Memory B cell (primary cell): ENCODE results near the gene PRG2.

Source experiments
- ATAC-seq: fragments of 150-1000 bp; cut with Tn5 transposase; 2 replicates; pipeline ENCODE4 v1.10.0; 2021; ENCODE audit warnings: low read depth, mild to moderate bottlenecking, moderate library complexity
- DNase-seq, 2 donors: peaks; one replicate each; pipeline ENCODE4 v3.0.0; 2022; ENCODE audit warnings: low spot score in 2 of 2
- H3K27ac Mint-ChIP-seq: one replicate; pipeline ENCODE4 v1.8.0; 2022; ENCODE audit warnings: mild to moderate bottlenecking, moderate library complexity, mixed read lengths
- H3K27me3 Mint-ChIP-seq: one replicate; pipeline ENCODE4 v1.8.0; 2022; ENCODE audit warnings: mixed read lengths
- H3K36me3 Mint-ChIP-seq: one replicate; pipeline ENCODE4 v1.8.0; 2022; ENCODE audit warnings: mild to moderate bottlenecking, mixed read lengths
- H3K4me1 Mint-ChIP-seq: one replicate; pipeline ENCODE4 v1.8.0; 2022; ENCODE audit warnings: mixed read lengths
- H3K4me3 Mint-ChIP-seq: one replicate; pipeline ENCODE4 v1.8.0; 2022; ENCODE audit warnings: mild to moderate bottlenecking, moderate library complexity, mixed read lengths
- H3K9me3 Mint-ChIP-seq: one replicate; pipeline ENCODE4 v1.8.0; 2022; ENCODE audit warnings: mixed read lengths

Gene PRG2

GRCh38 chr11:57390535-57390934 lies at the start of gene PRG2:
Gene PRG2, minus strand, starts transcription at chr11:57390650. Its CDS starts 706 bp downstream, at chr11:57389944.
- no peaks in the 10 kb centered on the region for H3K4me1 Mint-ChIP-seq
- H3K9me3 Mint-ChIP-seq = no peaks in the 10 kb centered on the region
- no peaks in the 10 kb centered on the region for H3K36me3 Mint-ChIP-seq
- DNase-seq (no peak), ATAC-seq (no peak)
- peaks cover 2% of the 10 kb centered on the region for H3K27me3 Mint-ChIP-seq
- no peak within 1 kb of the TSS for H3K4me3 Mint-ChIP-seq
- no peak within 1 kb of the TSS for H3K27ac Mint-ChIP-seq

GRCh38 chr11:57439786-57440185 lies 49.3 kb upstream of the PRG2 start:
- no peak overlapping the region for H3K4me3 Mint-ChIP-seq
- ATAC-seq = no peak
- no peaks in the 10 kb centered on the region for H3K36me3 Mint-ChIP-seq
- H3K9me3 Mint-ChIP-seq = no peaks in the 10 kb centered on the region
- H3K27ac Mint-ChIP-seq = no peak overlapping the region
- H3K27me3 Mint-ChIP-seq = peaks cover 3% of the 10 kb centered on the region
- H3K4me1 Mint-ChIP-seq = no peaks in the 10 kb centered on the region
- DNase-seq = no peak

GRCh38 chr11:57438345-57439285 lies 48.2 kb upstream of the PRG2 start:
- Mint-ChIP-seq H3K4me3 (no peak overlapping the region), H3K9me3 (no peaks in the 10 kb centered on the region), H3K36me3 (no peaks in the 10 kb centered on the region), H3K27me3 (no peaks in the 10 kb centered on the region), H3K27ac (no peak overlapping the region), H3K4me1 (no peaks in the 10 kb centered on the region)
- no peak for DNase-seq
- ATAC-seq = no peak

- H3K9me3 Mint-ChIP-seq = no peaks in the 10 kb centered on the region
- no peak for ATAC-seq
- no peaks in the 10 kb centered on the region for H3K36me3 Mint-ChIP-seq
- H3K27me3 Mint-ChIP-seq = no peaks in the 10 kb centered on the region
- no peaks in the 10 kb centered on the region for H3K4me1 Mint-ChIP-seq
- H3K4me3 Mint-ChIP-seq = no peak overlapping the region
- DNase-seq = no peak
- no peak overlapping the region for H3K27ac Mint-ChIP-seq
These were observed 45.6 kb upstream of the PRG2 start for GRCh38 chr11:57436031-57436430.

GRCh38 chr11:57434640-57435546 lies 44.4 kb upstream of the PRG2 start:
- no peaks in the 10 kb centered on the region for H3K4me1 Mint-ChIP-seq
- H3K27ac Mint-ChIP-seq = no peak overlapping the region
- no peak for DNase-seq
- H3K9me3 Mint-ChIP-seq = no peaks in the 10 kb centered on the region
- ATAC-seq = no peak
- no peak overlapping the region for H3K4me3 Mint-ChIP-seq
- no peaks in the 10 kb centered on the region for H3K27me3 Mint-ChIP-seq
- H3K36me3 Mint-ChIP-seq = no peaks in the 10 kb centered on the region

- Mint-ChIP-seq H3K27me3 (no peaks in the 10 kb centered on the region), H3K4me3 (no peak overlapping the region), H3K27ac (no peak overlapping the region), H3K4me1 (no peaks in the 10 kb centered on the region), H3K9me3 (no peaks in the 10 kb centered on the region), H3K36me3 (no peaks in the 10 kb centered on the region)
- ATAC-seq = no peak
- DNase-seq = no peak
These were observed 42.3 kb upstream of the PRG2 start for GRCh38 chr11:57432714-57433163.

- no peak for ATAC-seq
- H3K9me3 Mint-ChIP-seq = no peaks in the 10 kb centered on the region
- DNase-seq = no peak
- peaks cover 4% of the 10 kb centered on the region for H3K4me1 Mint-ChIP-seq
- no peaks in the 10 kb centered on the region for H3K27me3 Mint-ChIP-seq
- H3K27ac Mint-ChIP-seq = no peak overlapping the region
- no peak overlapping the region for H3K4me3 Mint-ChIP-seq
- H3K36me3 Mint-ChIP-seq = peaks cover under 1% of the 10 kb centered on the region
These were observed 41.7 kb upstream of the PRG2 start for GRCh38 chr11:57432149-57432561.

- ATAC-seq (no peak), DNase-seq (no peak)
- Mint-ChIP-seq H3K27me3 (no peaks in the 10 kb centered on the region), H3K27ac (no peak overlapping the region), H3K36me3 (peaks cover 2% of the 10 kb centered on the region), H3K4me3 (no peak overlapping the region), H3K4me1 (peaks cover 14% of the 10 kb centered on the region), H3K9me3 (no peaks in the 10 kb centered on the region)
These were observed 40.5 kb upstream of the PRG2 start for GRCh38 chr11:57430952-57431351.

GRCh38 chr11:57429946-57430345 lies 39.5 kb upstream of the PRG2 start:
- H3K9me3 Mint-ChIP-seq = no peaks in the 10 kb centered on the region
- ATAC-seq = no peak
- no peak overlapping the region for H3K27ac Mint-ChIP-seq
- H3K36me3 Mint-ChIP-seq = peaks cover 2% of the 10 kb centered on the region
- H3K4me1 Mint-ChIP-seq = peaks cover 20% of the 10 kb centered on the region
- no peak for DNase-seq
- H3K4me3 Mint-ChIP-seq = no peak overlapping the region
- no peaks in the 10 kb centered on the region for H3K27me3 Mint-ChIP-seq

GRCh38 chr11:57428643-57429042 lies 38.2 kb upstream of the PRG2 start:
- Mint-ChIP-seq H3K4me1 (peaks cover 27% of the 10 kb centered on the region), H3K36me3 (peaks cover 2% of the 10 kb centered on the region), H3K27me3 (no peaks in the 10 kb centered on the region), H3K27ac (no peak overlapping the region), H3K4me3 (no peak overlapping the region), H3K9me3 (no peaks in the 10 kb centered on the region)
- DNase-seq = no peak
- no peak for ATAC-seq

- H3K27me3 Mint-ChIP-seq = no peaks in the 10 kb centered on the region
- DNase-seq (no peak), ATAC-seq (no peak)
- peaks cover 27% of the 10 kb centered on the region for H3K4me1 Mint-ChIP-seq
- no peaks in the 10 kb centered on the region for H3K9me3 Mint-ChIP-seq
- peaks cover 5% of the 10 kb centered on the region for H3K36me3 Mint-ChIP-seq
- peak overlapping the region; percentile 99 for H3K4me3 Mint-ChIP-seq
- H3K27ac Mint-ChIP-seq = peak overlapping the region; percentile 97
These were observed 37.3 kb upstream of the PRG2 start for GRCh38 chr11:57427727-57428082.

GRCh38 chr11:57426929-57427726 lies 36.7 kb upstream of the PRG2 start, which contains the start of gene SLC43A3:
Gene SLC43A3, minus strand, starts transcription at chr11:57427121. Its CDS starts 949 bp downstream, at chr11:57426172.
- H3K4me3 Mint-ChIP-seq = peak within 1 kb of the TSS; percentile 99
- H3K27ac Mint-ChIP-seq = peak within 1 kb of the TSS; percentile 97
- ATAC-seq (peak; percentile 66), DNase-seq (peak; percentile 30 to 35)
- no peaks in the 10 kb centered on the region for H3K27me3 Mint-ChIP-seq
- peaks cover 6% of the 10 kb centered on the region for H3K36me3 Mint-ChIP-seq
- H3K9me3 Mint-ChIP-seq = no peaks in the 10 kb centered on the region
- H3K4me1 Mint-ChIP-seq = peaks cover 27% of the 10 kb centered on the region

GRCh38 chr11:57426439-57426928 lies 36.0 kb upstream of the PRG2 start:
- Mint-ChIP-seq H3K9me3 (no peaks in the 10 kb centered on the region), H3K27ac (peak overlapping the region; percentile 97), H3K27me3 (no peaks in the 10 kb centered on the region), H3K4me1 (peaks cover 27% of the 10 kb centered on the region), H3K4me3 (peak overlapping the region; percentile 99), H3K36me3 (peaks cover 9% of the 10 kb centered on the region)
- ATAC-seq (no peak), DNase-seq (peak in 1 of 2 donors; percentile 7)
